K562 (cell line): ENCODE measurements around the gene FRAT2. TPM values are rescaled to one million over a fixed set of nuclear protein-coding genes. Genes with fewer than 3 reads are reported as not detected.

Experiments used
- ARID4B ChIP-seq: sonication (generic); formaldehyde crosslinking; IDR thresholded peaks from 2 replicates; pipeline ENCODE4 v1.8.0; 2022; ENCODE audit warnings: mild to moderate bottlenecking, missing genetic modification reagents
- CREB1 ChIP-seq, 2 experiments: sonication (generic) in 1 of 2; formaldehyde crosslinking in 1 of 2; IDR thresholded peaks; 2 replicates each; pipeline versions ENCODE4 v1.6.1 to v1.8.0; 2012 to 2022; ENCODE audit warnings: inconsistent platforms in 1 of 2, mild to moderate bottlenecking in 1 of 2, missing genetic modification reagents in 1 of 2, moderate library complexity in 1 of 2
- CTBP1 ChIP-seq: fragments of 450-650 bp; IDR thresholded peaks from 2 replicates; pipeline ENCODE4 v1.6.1; 2016; ENCODE audit warnings: borderline replicate concordance
- CXXC5 ChIP-seq: fragments of 250-450 bp; sonication (Bioruptor Pico); IDR thresholded peaks from 2 replicates; pipeline ENCODE4 v1.8.0; 2022; ENCODE audit warnings: inconsistent platforms, mild to moderate bottlenecking, moderate library complexity
- DMBX1 ChIP-seq: fragments of 250-450 bp; sonication (Bioruptor Pico); IDR thresholded peaks from 2 replicates; pipeline ENCODE4 v1.8.0; 2022; ENCODE audit warnings: inconsistent platforms, mild to moderate bottlenecking, moderate library complexity, borderline replicate concordance
- HDAC8 ChIP-seq: fragments of 450-650 bp; IDR thresholded peaks from 2 replicates; pipeline ENCODE4 v1.6.1; 2016; ENCODE audit warnings: mild to moderate bottlenecking, missing genetic modification characterization, moderate library complexity, missing compliant biosample characterization
- KLF1 ChIP-seq: fragments of 450-650 bp; IDR thresholded peaks from 2 replicates; pipeline ENCODE4 v1.6.1; 2016; ENCODE audit warnings: missing genetic modification characterization, missing compliant biosample characterization
- MTA3 ChIP-seq: fragments of 450-650 bp; formaldehyde crosslinking; IDR thresholded peaks from 2 replicates; pipeline ENCODE4 v1.6.1; 2017; ENCODE audit warnings: mild to moderate bottlenecking, borderline replicate concordance
- POLR2AphosphoS5 ChIP-seq: IDR thresholded peaks from 2 replicates; pipeline ENCODE4 v1.6.1; 2011; ENCODE audit warnings: mild to moderate bottlenecking, low read depth, low read length, moderate library complexity; ENCODE audit not compliant: control insufficient read depth, insufficient read depth
- SRF ChIP-seq, 2 experiments: fragments of 250-450, 450-650 bp in 1 of 2; sonication (Bioruptor Pico) in 1 of 2; sonication (generic) in 1 of 2; formaldehyde crosslinking; IDR thresholded peaks; 2 replicates each; pipeline versions ENCODE4 v1.5.0 to v1.5.1; 2020 to 2022; ENCODE audit warnings: mild to moderate bottlenecking in 1 of 2, missing genetic modification reagents in 1 of 2
- VEZF1 ChIP-seq: fragments of 200-800 bp; sonication (Bioruptor generic); IDR thresholded peaks from 2 replicates; pipeline ENCODE4 v1.6.1; 2017; ENCODE audit warnings: missing genetic modification characterization, missing compliant biosample characterization
- ZFP1 ChIP-seq: fragments of 450-650 bp; formaldehyde crosslinking; IDR thresholded peaks from 2 replicates; pipeline ENCODE4 v1.4.0; 2020; ENCODE audit warnings: mild to moderate bottlenecking, mixed read lengths
- ZNF263 ChIP-seq: sonication (generic); formaldehyde crosslinking; IDR thresholded peaks from 2 replicates; pipeline ENCODE4 v1.8.0; 2022; ENCODE audit warnings: mild to moderate bottlenecking, missing genetic modification reagents, borderline replicate concordance
- ZNF830 ChIP-seq: fragments of 250-450 bp; sonication (Bioruptor Pico); IDR thresholded peaks from 2 replicates; pipeline ENCODE4 v1.5.0; 2021; ENCODE audit warnings: mild to moderate bottlenecking
- polyA plus RNA-seq, 8 experiments: library from polyadenylated mRNA; depleted of rRNA in 4 of 8; stranded (reverse) in 5 of 8; unstranded in 3 of 8; fragments of >200 nt; fragmentation: Nextera tagmentation in 2 of 8; fragmentation: Illumina TruSeq in 1 of 8; extraction: Ambion mirVana in 2 of 8; extraction: Trizol in 1 of 8; gene quantifications; 2 replicates each; pipeline versions ENCODE4 v1.2.1 to v1.2.3, GENCODE V29; 2011 to 2014; ENCODE audit warnings: inconsistent platforms in 1 of 8, missing spikeins in 1 of 8
- total RNA-seq, 7 experiments: library from RNA; depleted of rRNA in 6 of 7; stranded (reverse); fragments of >200 nt in 6 of 7; fragmentation: Illumina TruSeq in 2 of 7; extraction: Trizol in 2 of 7; gene quantifications; 2 replicates each; pipeline versions ENCODE4 v1.2.1 to v1.2.3, GENCODE V29; 2011 to 2021; ENCODE audit warnings: low replicate concordance in 1 of 7
- TF ChIP-seq, protein P1 (sequence below), 2 experiments: fragments of 450-650 bp; IDR thresholded peaks; 2 replicates each; pipeline ENCODE4 v1.6.1; 2016
- TF ChIP-seq, protein P2 (sequence below): sonication (generic); formaldehyde crosslinking; IDR thresholded peaks from 2 replicates; pipeline ENCODE4 v1.4.0; 2020; ENCODE audit warnings: mild to moderate bottlenecking, missing genetic modification reagents

Gene FRAT2
- total and polyA plus RNA-seq, 9 of the 15 experiments (the other 6 are each of a cell fraction or from before 2014, with no cell fraction given): 4.3 to 31.7 (median 19.5) TPM

DNA sequence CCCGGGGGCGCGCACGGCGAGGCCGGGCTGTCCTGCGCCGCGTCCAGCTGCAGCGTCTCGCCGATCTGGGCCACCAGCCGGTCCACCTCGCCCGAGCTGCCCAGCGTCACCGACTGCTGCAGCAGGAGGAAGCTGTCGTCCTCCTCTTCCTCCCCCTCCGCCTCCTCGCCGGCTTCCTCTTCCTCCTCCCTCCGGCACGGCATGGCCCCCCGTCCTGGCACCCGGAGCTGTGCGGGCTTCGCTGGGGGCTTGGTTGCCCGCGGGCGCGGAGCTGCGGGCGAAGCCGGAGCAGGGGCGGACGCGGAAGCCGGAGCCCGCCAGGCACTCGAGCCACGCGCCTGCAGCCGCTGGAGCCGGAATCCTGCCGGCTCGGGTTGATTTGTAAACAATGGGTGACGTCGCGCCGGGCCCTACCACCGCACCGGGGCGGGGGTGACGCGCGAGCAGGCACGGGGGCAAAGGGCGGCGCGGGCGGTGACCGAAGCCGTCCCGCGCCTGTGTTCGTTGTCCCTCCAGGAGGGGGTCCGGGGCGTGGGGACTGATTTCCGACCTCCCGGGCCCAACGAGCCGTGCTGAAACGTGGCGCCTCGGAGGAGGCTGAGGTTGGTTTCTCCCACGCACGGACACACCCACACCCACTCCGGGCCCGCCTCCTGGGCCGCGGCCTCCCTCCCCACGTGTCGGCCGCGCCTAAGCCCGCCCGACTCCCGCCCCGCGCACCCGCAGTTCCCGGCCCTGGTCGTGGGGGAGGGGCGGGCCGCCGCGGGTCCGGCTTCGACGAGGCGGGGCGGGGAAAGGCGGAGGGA is at the start of gene FRAT2 (continued):
- TF ChIP-seq POLR2AphosphoS5: peak; percentile 49
- TF ChIP-seq ARID4B (CRISPR knock-in tag): peak; percentile 31; the same call in 1 of the 2 replicates
- 0 out of 4 replicates have a peak, but pooled peaks of 1 of the 2 experiments have one; percentile 15 for TF ChIP-seq SRF (CRISPR knock-in tag; IDR thresholded peaks at IDR 0.05)
- TF ChIP-seq, protein P1, sequence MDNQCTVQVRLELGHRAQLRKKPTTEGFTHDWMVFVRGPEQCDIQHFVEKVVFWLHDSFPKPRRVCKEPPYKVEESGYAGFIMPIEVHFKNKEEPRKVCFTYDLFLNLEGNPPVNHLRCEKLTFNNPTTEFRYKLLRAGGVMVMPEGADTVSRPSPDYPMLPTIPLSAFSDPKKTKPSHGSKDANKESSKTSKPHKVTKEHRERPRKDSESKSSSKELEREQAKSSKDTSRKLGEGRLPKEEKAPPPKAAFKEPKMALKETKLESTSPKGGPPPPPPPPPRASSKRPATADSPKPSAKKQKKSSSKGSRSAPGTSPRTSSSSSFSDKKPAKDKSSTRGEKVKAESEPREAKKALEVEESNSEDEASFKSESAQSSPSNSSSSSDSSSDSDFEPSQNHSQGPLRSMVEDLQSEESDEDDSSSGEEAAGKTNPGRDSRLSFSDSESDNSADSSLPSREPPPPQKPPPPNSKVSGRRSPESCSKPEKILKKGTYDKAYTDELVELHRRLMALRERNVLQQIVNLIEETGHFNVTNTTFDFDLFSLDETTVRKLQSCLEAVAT (IDR thresholded peaks at IDR 0.05): no peak
- peak; percentile 76; the same call in 1 of the 2 replicates for TF ChIP-seq MTA3
- no peak for TF ChIP-seq ZNF830 (CRISPR knock-in tag)
- TF ChIP-seq HDAC8: no peak
- no peak for TF ChIP-seq DMBX1
- TF ChIP-seq CXXC5 (CRISPR knock-in tag): peak; percentile 70; the same call in 1 of the 2 replicates
- TF ChIP-seq KLF1 (tag): peak; percentile 63; the same call in 1 of the 2 replicates
- TF ChIP-seq, protein P2, sequence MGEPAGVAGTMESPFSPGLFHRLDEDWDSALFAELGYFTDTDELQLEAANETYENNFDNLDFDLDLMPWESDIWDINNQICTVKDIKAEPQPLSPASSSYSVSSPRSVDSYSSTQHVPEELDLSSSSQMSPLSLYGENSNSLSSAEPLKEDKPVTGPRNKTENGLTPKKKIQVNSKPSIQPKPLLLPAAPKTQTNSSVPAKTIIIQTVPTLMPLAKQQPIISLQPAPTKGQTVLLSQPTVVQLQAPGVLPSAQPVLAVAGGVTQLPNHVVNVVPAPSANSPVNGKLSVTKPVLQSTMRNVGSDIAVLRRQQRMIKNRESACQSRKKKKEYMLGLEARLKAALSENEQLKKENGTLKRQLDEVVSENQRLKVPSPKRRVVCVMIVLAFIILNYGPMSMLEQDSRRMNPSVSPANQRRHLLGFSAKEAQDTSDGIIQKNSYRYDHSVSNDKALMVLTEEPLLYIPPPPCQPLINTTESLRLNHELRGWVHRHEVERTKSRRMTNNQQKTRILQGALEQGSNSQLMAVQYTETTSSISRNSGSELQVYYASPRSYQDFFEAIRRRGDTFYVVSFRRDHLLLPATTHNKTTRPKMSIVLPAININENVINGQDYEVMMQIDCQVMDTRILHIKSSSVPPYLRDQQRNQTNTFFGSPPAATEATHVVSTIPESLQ: no peak
- TF ChIP-seq ZFP1 (CRISPR knock-in tag): no peak
- peak; percentile 84 for TF ChIP-seq CREB1 (IDR thresholded peaks at IDR 0.05)
- TF ChIP-seq CREB1 (CRISPR knock-in tag; IDR thresholded peaks at IDR 0.05): peak; percentile 88
- peak; percentile 85 for TF ChIP-seq VEZF1
- TF ChIP-seq ZNF263 (CRISPR knock-in tag): peak; percentile 81
- TF ChIP-seq CTBP1: peak; percentile 54; the same call in 1 of the 2 replicates
